Neutrophil (primary cell): ENCODE measurements around the gene ARHGAP9.

Experiments
- H3K27ac ChIP-seq: fragments of 200-600 bp; sonication (generic); 2 replicates; pipeline ENCODE4 v1.5.1; 2016; ENCODE audit warnings: mild to moderate bottlenecking, moderate library complexity
- H3K27me3 ChIP-seq: fragments of 200-600 bp; sonication (generic); 2 replicates; pipeline ENCODE4 v1.6.0; 2016; ENCODE audit warnings: mild to moderate bottlenecking
- H3K36me3 ChIP-seq: fragments of 200-600 bp; sonication (generic); 2 replicates; pipeline ENCODE4 v1.5.1; 2017
- H3K4me1 ChIP-seq, 2 experiments: fragments of 200-600 bp in 1 of 2; sonication (generic) in 1 of 2; 1 replicate in 1 of 2; 2 replicates in 1 of 2; pipeline versions ENCODE4 v1.5.1 to v1.6.1; 2013 to 2016; ENCODE audit warnings: low read depth in 1 of 2, low read length in 1 of 2, mild to moderate bottlenecking in 1 of 2, moderate library complexity in 1 of 2; ENCODE audit not compliant: control insufficient read depth in 1 of 2, insufficient read depth in 1 of 2
- H3K4me3 ChIP-seq, 2 experiments: fragments of 200-600 bp in 1 of 2; sonication (generic) in 1 of 2; 1 replicate in 1 of 2; 2 replicates in 1 of 2; pipeline ENCODE4 v1.5.1; 2013 to 2016; ENCODE audit warnings: low read depth in 1 of 2, low read length in 1 of 2, mild to moderate bottlenecking in 1 of 2, moderate library complexity in 1 of 2
- H3K9me3 ChIP-seq: fragments of 200-600 bp; sonication (generic); 2 replicates; pipeline ENCODE4 v1.5.1; 2016
- TF ChIP-seq, protein P1 (sequence below): fragments of 200-600 bp; sonication (generic); IDR thresholded peaks from 2 replicates; pipeline ENCODE4 v1.5.1; 2016; ENCODE audit warnings: antibody characterized with exemption

ARHGAP9 gene

GRCh38 chr12:57489157-57489641, 9.5 kb upstream of the ARHGAP9 start:
- Histone ChIP-seq H3K27me3 (no peaks in the 10 kb centered on the region), H3K27ac (no peak overlapping the region), H3K9me3 (no peaks in the 10 kb centered on the region), H3K4me1 (peaks cover 19% of the 10 kb centered on the region in 2 experiments), H3K4me3 (peak overlapping the region in 1 of 2 experiments; percentile 90), H3K36me3 (peaks cover 45% of the 10 kb centered on the region)
- TF ChIP-seq, protein P1, sequence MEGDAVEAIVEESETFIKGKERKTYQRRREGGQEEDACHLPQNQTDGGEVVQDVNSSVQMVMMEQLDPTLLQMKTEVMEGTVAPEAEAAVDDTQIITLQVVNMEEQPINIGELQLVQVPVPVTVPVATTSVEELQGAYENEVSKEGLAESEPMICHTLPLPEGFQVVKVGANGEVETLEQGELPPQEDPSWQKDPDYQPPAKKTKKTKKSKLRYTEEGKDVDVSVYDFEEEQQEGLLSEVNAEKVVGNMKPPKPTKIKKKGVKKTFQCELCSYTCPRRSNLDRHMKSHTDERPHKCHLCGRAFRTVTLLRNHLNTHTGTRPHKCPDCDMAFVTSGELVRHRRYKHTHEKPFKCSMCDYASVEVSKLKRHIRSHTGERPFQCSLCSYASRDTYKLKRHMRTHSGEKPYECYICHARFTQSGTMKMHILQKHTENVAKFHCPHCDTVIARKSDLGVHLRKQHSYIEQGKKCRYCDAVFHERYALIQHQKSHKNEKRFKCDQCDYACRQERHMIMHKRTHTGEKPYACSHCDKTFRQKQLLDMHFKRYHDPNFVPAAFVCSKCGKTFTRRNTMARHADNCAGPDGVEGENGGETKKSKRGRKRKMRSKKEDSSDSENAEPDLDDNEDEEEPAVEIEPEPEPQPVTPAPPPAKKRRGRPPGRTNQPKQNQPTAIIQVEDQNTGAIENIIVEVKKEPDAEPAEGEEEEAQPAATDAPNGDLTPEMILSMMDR = no peak

GRCh38 chr12:57488402-57489156, 8.9 kb upstream of the ARHGAP9 start:
- Histone ChIP-seq H3K4me1 (peaks cover 19% of the 10 kb centered on the region in 2 experiments), H3K4me3 (peak overlapping the region; percentile 69 to 90), H3K9me3 (no peaks in the 10 kb centered on the region), H3K27me3 (no peaks in the 10 kb centered on the region), H3K36me3 (peaks cover 42% of the 10 kb centered on the region), H3K27ac (peak overlapping the region; percentile 86)
- TF ChIP-seq, protein P1 = no peak

DNA sequence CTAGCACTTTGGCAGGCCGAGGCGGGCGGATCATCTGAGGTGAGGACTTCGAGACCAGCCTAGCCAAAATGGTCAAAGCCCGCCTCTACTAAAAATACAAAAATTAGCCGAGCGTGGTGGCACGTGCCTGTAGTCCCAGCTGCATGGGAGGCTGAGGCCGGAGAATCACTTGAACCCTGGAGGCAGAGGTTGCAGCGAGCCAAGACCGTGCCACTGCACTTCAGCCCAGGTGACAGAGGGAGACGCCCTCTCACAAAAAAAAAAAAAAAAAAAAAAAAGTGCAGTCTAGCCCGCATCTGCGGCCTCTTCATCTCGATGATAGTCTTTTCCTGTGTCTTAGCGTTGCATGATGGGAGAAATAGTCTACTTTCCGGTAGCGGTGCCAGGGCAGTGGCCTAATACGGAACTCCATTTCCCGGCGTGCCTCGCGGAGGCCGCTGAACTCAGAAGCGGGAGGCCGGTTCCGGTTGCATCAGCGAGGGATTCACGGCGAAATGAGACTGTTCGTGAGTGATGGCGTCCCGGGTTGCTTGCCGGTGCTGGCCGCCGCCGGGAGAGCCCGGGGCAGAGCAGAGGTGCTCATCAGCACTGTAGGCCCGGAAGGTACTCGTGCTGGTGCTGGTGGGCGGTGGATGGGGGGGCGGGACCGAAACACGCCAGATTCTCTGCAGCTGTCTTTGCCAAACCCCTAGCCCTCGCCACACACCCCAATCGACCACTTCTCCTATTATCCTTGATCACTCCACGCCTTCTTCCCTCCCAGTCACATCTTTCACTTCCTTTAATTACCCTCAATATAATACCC, 8.1 kb upstream of the ARHGAP9 start, which contains the start of gene MARS1:
Gene MARS1, plus strand, starts transcription at position 472 of the 805 bp plus-strand sequence. Its CDS starts 23 bp downstream, at position 495.
- Histone ChIP-seq H3K9me3 (no peaks in the 10 kb centered on the region), H3K4me1 (peaks cover 19% of the 10 kb centered on the region in 2 experiments), H3K36me3 (peaks cover 40% of the 10 kb centered on the region), H3K27me3 (no peaks in the 10 kb centered on the region), H3K4me3 (peak within 1 kb of the TSS; percentile 69 to 90), H3K27ac (peak within 1 kb of the TSS; percentile 86)
- TF ChIP-seq, protein P1 = peak; percentile 54

GRCh38 chr12:57487055-57487596, 7.5 kb upstream of the ARHGAP9 start:
- peak overlapping the region; percentile 86 for H3K27ac ChIP-seq
- H3K36me3 ChIP-seq = peaks cover 33% of the 10 kb centered on the region
- TF ChIP-seq, protein P1 = no peak
- peak overlapping the region; percentile 69 to 90 for H3K4me3 ChIP-seq
- no peaks in the 10 kb centered on the region for H3K27me3 ChIP-seq
- peaks cover 19% of the 10 kb centered on the region in 2 experiments for H3K4me1 ChIP-seq
- no peaks in the 10 kb centered on the region for H3K9me3 ChIP-seq

GRCh38 chr12:57485695-57486094, 6.0 kb upstream of the ARHGAP9 start:
- TF ChIP-seq, protein P1 = no peak
- H3K4me3 ChIP-seq = no peak overlapping the region
- H3K27ac ChIP-seq = peak overlapping the region; percentile 23
- H3K36me3 ChIP-seq = peaks cover 20% of the 10 kb centered on the region
- no peaks in the 10 kb centered on the region for H3K9me3 ChIP-seq
- no peaks in the 10 kb centered on the region for H3K27me3 ChIP-seq
- H3K4me1 ChIP-seq = peaks cover 32% of the 10 kb centered on the region in 2 experiments
